H9 (cell line): ENCODE measurements around the gene HSP90AA1. TPM values are rescaled to one million over a fixed set of nuclear protein-coding genes. Genes with fewer than 3 reads are reported as not detected.
A peak's percentile ranks its signal among the peaks of the same experiment; 100 is the strongest.

ENCODE experiments used
- DNase-seq: peaks from one replicate; pipeline ENCODE4 v3.0.0-alpha.2; 2017
- H2AFZ ChIP-seq: one replicate; pipeline ENCODE4 v1.6.1; 2013; ENCODE audit warnings: mild to moderate bottlenecking, low read length, control low read depth, moderate library complexity
- H2AK5ac ChIP-seq: 2 replicates; pipeline ENCODE4 v1.6.1; 2013; ENCODE audit warnings: low read length, control low read depth, mixed read lengths; ENCODE audit not compliant: insufficient read length
- H2BK120ac ChIP-seq: one replicate; pipeline ENCODE4 v1.6.1; 2013; ENCODE audit warnings: low read depth, mild to moderate bottlenecking, low read length, control low read depth, inconsistent platforms; ENCODE audit not compliant: poor library complexity, severe bottlenecking
- H2BK12ac ChIP-seq: 2 replicates; pipeline ENCODE4 v1.6.1; 2013; ENCODE audit warnings: low read length, control low read depth, mixed read lengths, low read depth; ENCODE audit not compliant: insufficient read length
- H2BK15ac ChIP-seq: 2 replicates; pipeline ENCODE4 v1.6.1; 2013; ENCODE audit warnings: low read depth, low read length, control low read depth
- H2BK20ac ChIP-seq: one replicate; pipeline ENCODE4 v1.6.1; 2013; ENCODE audit warnings: low read depth, mild to moderate bottlenecking, low read length, control low read depth, inconsistent platforms; ENCODE audit not compliant: poor library complexity, severe bottlenecking
- H2BK5ac ChIP-seq: 2 replicates; pipeline ENCODE4 v1.6.1; 2013; ENCODE audit warnings: low read length, control low read depth, mixed read lengths; ENCODE audit not compliant: insufficient read length
- H3K14ac ChIP-seq: 2 replicates; pipeline ENCODE4 v1.6.1; 2013; ENCODE audit warnings: low read length, control low read depth; ENCODE audit not compliant: insufficient read depth
- H3K18ac ChIP-seq: 2 replicates; pipeline ENCODE4 v1.6.1; 2013; ENCODE audit warnings: low read depth, mild to moderate bottlenecking, mixed read lengths, low read length, control low read depth; ENCODE audit not compliant: insufficient read length
- H3K23ac ChIP-seq: 2 replicates; pipeline ENCODE4 v1.6.1; 2013; ENCODE audit warnings: low read length, control low read depth, mixed read lengths, low read depth; ENCODE audit not compliant: insufficient read length
- H3K23me2 ChIP-seq: 2 replicates; pipeline ENCODE4 v1.6.1; 2013; ENCODE audit warnings: low read depth, mild to moderate bottlenecking, mixed read lengths, low read length, control low read depth; ENCODE audit not compliant: insufficient read length, poor library complexity, severe bottlenecking
- H3K27ac ChIP-seq: 2 replicates; pipeline ENCODE4 v1.5.1; 2013; ENCODE audit warnings: low read length, control low read depth, mixed read lengths, low read depth; ENCODE audit not compliant: insufficient read length
- H3K27me3 ChIP-seq: 2 replicates; pipeline ENCODE4 v1.6.1; 2013; ENCODE audit warnings: low read length, control low read depth, inconsistent platforms; ENCODE audit not compliant: insufficient read depth
- H3K4ac ChIP-seq: 2 replicates; pipeline ENCODE4 v1.6.1; 2013; ENCODE audit warnings: low read depth, mild to moderate bottlenecking, control low read depth, inconsistent platforms, low read length, moderate library complexity
- H3K4me1 ChIP-seq: 2 replicates; pipeline ENCODE4 v1.6.1; 2013; ENCODE audit warnings: low read length, control low read depth, inconsistent platforms; ENCODE audit not compliant: insufficient read depth
- H3K4me2 ChIP-seq: 2 replicates; pipeline ENCODE4 v1.6.1; 2013; ENCODE audit warnings: low read length, control low read depth, mixed read lengths; ENCODE audit not compliant: insufficient read length, insufficient read depth
- H3K56ac ChIP-seq: 2 replicates; pipeline ENCODE4 v1.6.1; 2013; ENCODE audit warnings: low read depth, mild to moderate bottlenecking, mixed read lengths, low read length, control low read depth; ENCODE audit not compliant: insufficient read length
- H3K79me1 ChIP-seq: 2 replicates; pipeline ENCODE4 v1.6.1; 2013; ENCODE audit warnings: low read depth, mild to moderate bottlenecking, moderate library complexity, low read length, control low read depth, inconsistent platforms; ENCODE audit not compliant: insufficient read depth, poor library complexity, severe bottlenecking
- H3K79me2 ChIP-seq: 2 replicates; pipeline ENCODE4 v1.6.1; 2013; ENCODE audit warnings: low read length, control low read depth, inconsistent platforms; ENCODE audit not compliant: insufficient read depth
- H3K9ac ChIP-seq: 2 replicates; pipeline ENCODE4 v1.6.1; 2013; ENCODE audit warnings: low read length, control low read depth, mixed read lengths; ENCODE audit not compliant: insufficient read length; ENCODE audit errors: extremely low read depth
- H3K9me3 ChIP-seq: one replicate; pipeline ENCODE4 v1.6.1; 2013; ENCODE audit warnings: low read depth, low read length, inconsistent platforms; ENCODE audit not compliant: control insufficient read depth
- H3T11ph ChIP-seq: one replicate; pipeline ENCODE4 v1.6.1; 2013; ENCODE audit warnings: mild to moderate bottlenecking, low read length, control low read depth, inconsistent platforms
- H4K20me1 ChIP-seq: one replicate; pipeline ENCODE4 v1.6.1; 2013; ENCODE audit not compliant: control insufficient read depth, insufficient read length, insufficient read depth
- H4K5ac ChIP-seq: 2 replicates; pipeline ENCODE4 v1.6.1; 2013; ENCODE audit warnings: low read depth, mild to moderate bottlenecking, mixed read lengths, low read length, control low read depth; ENCODE audit not compliant: insufficient read length
- H4K8ac ChIP-seq: replicated peaks from 2 replicates; pipeline ENCODE4 v1.6.1; 2013; ENCODE audit warnings: low read length, control low read depth, mixed read lengths, low read depth; ENCODE audit not compliant: insufficient read length
- H4K91ac ChIP-seq: 2 replicates; pipeline ENCODE4 v1.6.1; 2013; ENCODE audit warnings: low read depth, mild to moderate bottlenecking, moderate library complexity, mixed read lengths, low read length, control low read depth; ENCODE audit not compliant: insufficient read length
- H3K27ac Mint-ChIP-seq, 3 experiments: 2 replicates in 2 of 3; 3 replicates in 1 of 3; pipeline ENCODE4 v1.8.0; 2020 to 2021; ENCODE audit warnings: mixed read lengths in 3 of 3, mild to moderate bottlenecking in 1 of 3, moderate library complexity in 1 of 3
- H3K27me3 Mint-ChIP-seq: 2 replicates; pipeline ENCODE4 v1.8.0; 2021; ENCODE audit warnings: low read depth, mild to moderate bottlenecking, moderate library complexity, mixed read lengths
- H3K36me3 Mint-ChIP-seq, 3 experiments: 2 replicates in 2 of 3; 3 replicates in 1 of 3; pipeline ENCODE4 v1.8.0; 2020 to 2021; ENCODE audit warnings: low read depth in 3 of 3, mixed read lengths in 3 of 3; ENCODE audit not compliant: insufficient read depth in 1 of 3
- H3K4me1 Mint-ChIP-seq, 2 experiments: 2 replicates each; pipeline ENCODE4 v1.8.0; 2020; ENCODE audit warnings: mixed read lengths in 2 of 2
- H3K4me3 Mint-ChIP-seq, 2 experiments: 2 replicates in 1 of 2; 3 replicates in 1 of 2; pipeline ENCODE4 v1.8.0; 2020 to 2021; ENCODE audit warnings: mild to moderate bottlenecking in 2 of 2, mixed read lengths in 2 of 2, moderate library complexity in 1 of 2
- H3K9me3 Mint-ChIP-seq, 2 experiments: 2 replicates in 1 of 2; 3 replicates in 1 of 2; pipeline ENCODE4 v1.8.0; 2020; ENCODE audit warnings: mild to moderate bottlenecking in 2 of 2, mixed read lengths in 2 of 2, moderate library complexity in 1 of 2
- CTCF ChIP-seq: fragments of 200-600 bp; sonication (generic); conservative IDR thresholded peaks from 3 replicates; pipeline ENCODE4 v1.8.0; 2021; ENCODE audit warnings: antibody characterized with exemption, mild to moderate bottlenecking
- WGBS: extraction: QIAGEN DNeasy Blood & Tissue Kit; methylation state at CpG from one replicate; pipeline ENCODE4 v1.1.7; 2013; ENCODE audit warnings: missing lambda C conversion rate, low lambda C conversion rate, mixed read lengths; ENCODE audit not compliant: insufficient read length; ENCODE audit errors: extremely low coverage; 5-methylcytosine and 5-hydroxymethylcytosine counted together
- total RNA-seq: library from RNA; stranded (reverse); gene quantifications from 2 replicates; pipeline ENCODE4 v1.2.1, GENCODE V29; 2021

HSP90AA1 gene
- total RNA-seq, 1 experiment from 2014 or later: 953 TPM

DNA sequence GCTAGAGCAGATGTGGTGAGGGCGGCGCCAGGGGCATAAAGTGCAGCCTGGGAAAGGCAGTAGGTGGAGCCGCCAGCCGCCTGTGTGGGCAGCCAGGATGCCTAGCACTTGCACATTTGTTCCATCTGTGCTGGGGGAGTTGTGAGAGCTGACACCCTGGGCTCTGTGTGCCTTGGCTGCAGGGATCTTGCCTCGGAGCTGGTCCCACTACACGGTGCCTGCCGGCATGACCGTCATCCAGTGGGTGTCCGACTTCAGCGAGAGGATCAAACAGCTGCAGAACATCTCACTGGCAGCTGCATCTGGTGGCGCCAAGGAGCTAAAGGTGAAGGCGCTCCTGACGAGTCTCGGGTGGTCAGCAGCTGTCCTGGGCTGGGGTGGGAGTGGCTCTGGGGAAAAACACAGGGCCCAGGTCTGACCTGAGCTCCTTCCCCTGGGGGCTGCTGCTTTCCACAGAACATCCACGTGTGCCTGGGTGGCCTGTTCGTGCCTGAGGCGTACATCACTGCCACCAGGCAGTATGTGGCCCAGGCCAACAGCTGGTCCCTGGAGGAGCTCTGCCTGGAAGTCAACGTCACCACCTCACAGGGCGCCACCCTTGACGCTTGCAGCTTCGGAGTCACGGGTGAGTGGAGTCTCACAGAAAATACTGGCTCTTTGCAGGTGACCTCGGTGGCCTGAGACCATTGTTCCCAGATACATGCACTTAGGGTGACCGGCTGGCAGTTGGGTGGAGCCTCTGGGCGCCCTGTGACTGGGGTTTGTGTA is 37.4 kb downstream of the HSP90AA1 start:
- Mint-ChIP-seq H3K9me3 (no peaks in the 10 kb centered on the region), H3K27ac (0 out of 7 replicates have a peak overlapping the region, but pooled peaks of 1 of the 3 experiments have one; percentile 48), H3K4me3 (no peak overlapping the region), H3K27me3 (no peaks in the 10 kb centered on the region; the same call in 1 of the 2 replicates), H3K4me1 (peaks cover 3 to 11% of the 10 kb centered on the region in 2 experiments), H3K36me3 (peaks cover 39 to 85% (median 67%) of the 10 kb centered on the region in 3 experiments)
- Histone ChIP-seq H3K4me1 (no peaks in the 10 kb centered on the region), H3K23me2 (no peaks in the 10 kb centered on the region), H4K20me1 (no peaks in the 10 kb centered on the region), H2AK5ac (no peak overlapping the region), H3K79me1 (no peaks in the 10 kb centered on the region), H3K9ac (no peak overlapping the region), H3K9me3 (no peaks in the 10 kb centered on the region), H3K18ac (no peak overlapping the region), H2BK5ac (no peak overlapping the region), H3K14ac (no peak overlapping the region), H3K56ac (no peak overlapping the region), H4K5ac (no peak overlapping the region), H4K8ac (no peak overlapping the region), H2BK15ac (no peak overlapping the region), H3K79me2 (no peaks in the 10 kb centered on the region), H2BK12ac (no peak overlapping the region), H2AFZ (no peak overlapping the region), H2BK20ac (no peak overlapping the region), H2BK120ac (no peak overlapping the region), H3K4me2 (no peak overlapping the region), H3K23ac (no peak overlapping the region), H3K27ac (no peak overlapping the region), H3K27me3 (no peaks in the 10 kb centered on the region), H3K4ac (no peak overlapping the region), H4K91ac (no peak overlapping the region), H3T11ph (no peak overlapping the region)
- no peak for TF ChIP-seq CTCF
- no peak for DNase-seq
- no CpG with 5 or more reads among the region's 25 CpGs for WGBS
